ENCODE measurements around the gene HSPA8.

HSPA8 gene

DNA sequence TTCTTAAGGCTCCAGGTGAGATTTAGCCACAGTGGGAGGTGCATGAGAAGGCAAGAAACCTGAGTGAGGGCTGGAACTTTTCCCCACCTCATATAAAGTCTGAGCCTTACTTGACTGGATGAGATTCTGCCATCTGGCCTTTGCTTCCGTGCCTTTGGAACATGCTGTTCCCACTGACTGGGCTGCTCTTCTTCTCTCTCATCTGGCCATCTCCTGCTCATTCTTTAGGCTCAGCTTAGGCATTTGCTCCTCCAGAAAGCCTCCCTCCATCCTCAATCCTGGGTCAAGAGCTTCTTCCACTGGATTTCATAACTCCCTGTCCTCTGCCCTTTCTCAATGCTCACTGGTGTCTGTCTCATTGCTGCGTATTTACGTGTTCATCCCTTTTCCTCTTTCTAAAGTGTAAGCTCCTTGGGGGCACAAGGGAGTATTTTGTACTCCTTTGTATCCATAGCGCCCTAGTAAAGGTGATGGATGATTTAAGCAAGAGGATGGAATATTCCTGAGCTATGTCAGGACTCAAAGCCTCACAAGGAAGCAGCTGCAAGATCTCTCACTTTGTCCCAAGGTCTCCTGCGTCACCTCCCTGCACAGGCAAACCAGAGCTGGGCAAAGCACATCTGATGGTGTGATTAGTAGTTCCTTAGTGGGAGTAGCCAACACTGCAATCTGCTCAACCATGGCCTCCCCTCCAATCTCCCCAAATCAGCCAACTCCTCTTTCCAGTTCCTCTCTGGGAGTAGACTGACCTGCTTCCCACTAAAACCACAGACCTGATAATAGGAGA is 15.3 kb downstream of the HSPA8 start:
- no peak for DNase-seq

DNA sequence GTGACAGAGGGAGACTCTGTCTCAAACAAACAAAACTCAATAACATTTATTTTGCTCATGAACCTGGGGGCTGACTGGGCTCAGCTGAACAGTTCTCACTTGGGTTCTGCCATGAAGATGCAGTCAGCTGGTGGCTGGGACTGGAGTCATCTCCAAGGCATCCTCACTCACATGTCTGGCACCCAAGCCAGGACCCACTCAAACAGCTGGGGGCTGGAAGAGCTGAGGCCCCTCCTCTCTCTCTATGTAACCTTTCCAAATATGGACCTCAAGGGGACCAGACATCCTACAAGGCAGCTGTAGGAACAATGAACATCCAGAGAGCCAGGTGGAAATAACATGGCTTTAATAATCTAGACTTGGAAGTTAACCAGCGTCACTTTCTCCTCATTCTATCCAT is 16.8 kb downstream of the HSPA8 start:
- no peak for DNase-seq

DNA sequence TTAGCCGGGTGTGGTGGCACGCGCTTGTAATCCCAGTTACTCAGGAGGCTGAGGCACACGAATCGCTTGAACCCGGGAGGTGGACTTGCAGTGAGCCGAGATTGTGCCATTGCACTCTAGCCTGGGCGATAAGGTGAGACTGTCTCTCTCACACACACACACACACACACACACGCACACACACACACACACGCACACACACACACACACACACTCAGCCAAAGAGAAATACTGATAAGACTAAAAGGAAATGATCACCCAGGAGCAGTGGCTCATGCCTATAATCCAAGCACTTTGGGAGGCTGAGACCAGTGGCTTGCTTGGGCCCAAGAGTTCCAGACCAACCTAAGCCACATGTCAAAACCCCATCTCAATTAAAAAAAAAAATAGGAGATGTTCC is 20.8 kb downstream of the HSPA8 start:
- DNase-seq, result no peak

DNA sequence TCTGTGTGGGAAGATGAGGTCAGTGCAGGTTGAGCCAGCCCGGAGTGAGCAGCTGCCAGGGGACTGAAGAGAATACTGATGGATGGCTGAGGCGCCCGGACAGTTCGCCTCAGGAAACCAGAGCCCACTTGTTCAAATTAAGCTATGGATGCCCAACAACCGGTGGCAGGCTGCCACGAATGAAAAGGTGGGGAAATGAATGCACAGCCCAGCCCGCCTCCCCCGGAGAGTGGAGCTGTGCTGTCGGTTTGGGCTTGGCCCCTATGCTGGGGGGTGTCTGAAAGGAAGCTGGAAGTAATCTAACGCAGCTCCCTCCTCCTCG is 21.9 kb downstream of the HSPA8 start:
- DNase-seq, result no peak

DNA sequence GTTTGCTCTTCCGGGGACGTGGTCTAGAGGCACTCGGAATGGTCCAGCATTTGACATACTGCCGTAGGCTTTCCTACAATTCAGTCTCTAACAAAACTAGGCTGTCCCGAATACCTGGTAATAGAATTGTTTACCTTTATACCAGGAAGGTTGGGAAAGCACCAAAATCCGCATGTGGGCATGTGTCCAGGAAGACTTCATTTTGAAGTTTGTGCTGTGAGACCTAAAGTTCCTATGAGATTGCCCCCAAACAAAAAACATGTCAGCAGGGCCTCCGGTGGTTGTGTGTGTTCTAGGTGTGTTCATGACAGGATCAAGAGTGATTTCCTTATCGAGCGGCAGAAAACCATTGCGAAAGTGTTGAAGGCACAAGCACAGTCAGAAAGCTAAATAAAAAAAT is 26.1 kb downstream of the HSPA8 start:
- no peak for DNase-seq

DNA sequence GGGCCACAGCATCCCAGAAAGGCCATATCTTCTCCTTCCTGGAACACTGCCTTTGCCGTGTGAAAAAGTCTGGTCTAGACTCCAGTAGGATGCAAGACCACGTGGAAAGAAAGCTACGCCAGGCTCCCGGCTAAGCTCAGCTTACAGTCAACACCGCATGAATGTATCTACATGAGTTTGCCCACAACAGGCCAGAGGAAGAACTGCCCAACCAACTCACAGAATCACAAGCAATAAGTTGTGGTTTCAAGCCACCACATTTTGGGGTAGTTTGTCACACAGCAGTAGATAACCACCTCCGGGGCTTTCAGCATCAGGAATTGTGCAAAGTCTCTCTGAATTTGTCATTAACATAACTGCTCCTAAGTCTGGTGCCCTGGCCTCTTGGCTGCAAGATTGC is 27.3 kb downstream of the HSPA8 start:
- DNase-seq, result no peak

DNA sequence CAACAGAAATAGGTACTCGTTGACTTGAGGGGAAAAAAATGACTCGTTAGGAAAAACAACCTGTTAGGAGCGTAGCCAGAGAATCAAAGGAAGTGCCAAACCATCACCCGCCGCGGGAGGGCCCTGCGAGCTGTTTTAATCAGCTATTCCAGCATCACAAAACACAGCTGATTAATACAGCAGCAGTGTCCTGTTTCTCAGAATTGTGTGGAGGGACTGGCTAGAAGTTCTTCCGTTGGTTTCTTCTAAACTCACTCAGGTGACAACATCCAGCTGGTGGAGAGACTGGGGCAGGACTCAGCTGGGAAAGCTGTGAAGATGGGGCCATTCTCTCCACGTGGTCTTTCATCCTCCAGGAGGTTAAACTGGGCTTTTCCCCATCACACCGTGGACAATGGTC is 28.0 kb downstream of the HSPA8 start:
- DNase-seq, result no peak

DNA sequence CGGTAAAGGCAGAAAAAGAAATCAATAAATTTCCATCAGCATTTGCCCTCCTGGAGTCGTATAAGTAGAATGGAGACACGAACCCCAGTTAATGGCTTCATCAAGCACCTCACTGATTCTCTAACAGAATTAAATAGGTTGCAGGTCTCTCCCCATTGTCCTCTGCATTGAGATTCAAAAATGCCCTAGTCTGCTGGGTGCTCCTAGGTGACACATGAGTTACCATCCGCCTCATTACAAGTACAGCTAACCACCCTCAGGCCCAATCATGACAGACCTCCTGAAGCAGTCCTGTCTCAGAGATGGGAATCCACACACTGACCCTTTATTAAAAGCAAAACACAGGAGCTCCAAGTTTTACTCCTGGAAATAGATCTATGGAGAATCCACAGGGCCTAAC is 31.4 kb downstream of the HSPA8 start:
- no peak for DNase-seq

DNA sequence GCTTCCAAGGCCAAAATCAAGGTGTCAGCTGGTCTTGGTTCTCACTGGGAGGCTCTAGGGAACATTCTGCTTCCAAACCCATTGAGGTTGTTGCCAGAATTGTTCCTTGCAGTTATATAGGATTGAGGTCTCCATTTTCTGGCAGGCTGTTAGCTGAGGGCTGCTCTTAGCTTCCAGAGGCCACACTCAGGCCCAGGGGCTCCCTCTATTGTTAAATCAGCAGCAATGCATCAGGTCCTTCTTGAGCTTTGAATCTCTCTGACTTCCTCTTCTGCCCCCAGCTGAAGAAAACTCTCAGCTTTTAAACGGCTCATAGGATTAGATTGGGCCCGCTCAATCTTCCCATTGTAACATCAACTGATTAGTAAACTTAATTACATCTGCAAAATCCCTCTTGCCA is 41.0 kb downstream of the HSPA8 start:
- DNase-seq, result peak; percentile 50

DNA sequence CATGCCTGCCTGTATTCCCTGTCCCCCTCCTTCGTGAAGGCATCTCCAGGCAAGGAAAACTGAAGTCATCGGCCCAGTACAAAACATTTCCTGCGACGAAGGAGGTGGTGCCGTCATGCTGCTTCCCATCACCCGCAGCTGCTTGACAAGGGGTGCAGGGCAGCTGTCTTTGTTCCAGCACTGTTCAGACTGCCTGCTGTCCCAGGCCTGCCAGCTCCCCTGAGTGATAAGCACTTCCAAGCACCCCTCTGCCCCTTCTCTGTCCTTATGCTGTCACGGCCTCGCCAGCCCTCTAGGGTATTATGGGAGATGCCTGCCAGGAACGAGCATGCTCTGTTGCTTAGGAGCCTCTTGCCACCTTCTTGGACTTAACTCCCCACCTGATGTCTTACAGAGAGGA is 43.2 kb downstream of the HSPA8 start:
- DNase-seq, result no peak

DNA sequence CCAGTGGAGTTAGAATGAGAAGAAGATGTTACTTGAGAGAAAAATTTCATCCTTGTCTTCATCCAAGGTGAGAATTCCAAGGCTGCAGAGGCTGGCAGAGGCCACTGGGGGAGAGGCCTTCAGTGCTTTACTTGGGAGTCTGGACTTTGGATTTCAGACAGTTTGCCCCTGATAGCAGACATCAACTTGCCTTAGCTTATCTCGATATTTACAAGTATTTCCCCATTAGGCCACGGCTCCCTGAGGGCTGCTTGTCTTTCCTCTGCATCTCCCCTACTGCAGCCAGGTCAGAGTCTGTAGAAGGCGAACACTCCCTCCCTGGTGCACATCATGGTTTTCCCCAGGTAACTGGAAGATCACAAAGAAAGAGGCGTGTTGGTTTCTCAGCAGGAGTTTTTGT is 50.4 kb downstream of the HSPA8 start:
- DNase-seq, result no peak

Measured in fibroblast of skin of right biceps (primary cell).